Muscle layer of duodenum (tissue), 2 donors: ENCODE data around the gene CRYBA2.

Experiments used
- H3K27ac ChIP-seq: one replicate; pipeline ENCODE4 v1.7.0; 2013; ENCODE audit warnings: mild to moderate bottlenecking, low read length
- H3K27me3 ChIP-seq: one replicate; pipeline ENCODE4 v1.7.0; 2013; ENCODE audit warnings: low read depth, mild to moderate bottlenecking, control low read depth, low read length
- H3K36me3 ChIP-seq, 2 donors: one replicate each; pipeline ENCODE4 v1.7.0; 2013; ENCODE audit warnings: low read length in 2 of 2, control low read depth in 1 of 2, mild to moderate bottlenecking in 1 of 2; ENCODE audit not compliant: insufficient read depth in 2 of 2, control insufficient read depth in 1 of 2
- H3K4me1 ChIP-seq, 2 donors: one replicate each; pipeline ENCODE4 v1.7.0; 2013; ENCODE audit warnings: low read length in 2 of 2, mild to moderate bottlenecking in 2 of 2, control low read depth in 1 of 2, moderate library complexity in 1 of 2; ENCODE audit not compliant: insufficient read depth in 2 of 2, control insufficient read depth in 1 of 2
- H3K4me3 ChIP-seq, 2 donors: one replicate each; pipeline ENCODE4 v1.7.0; 2013; ENCODE audit warnings: low read length in 2 of 2, low read depth in 1 of 2, mild to moderate bottlenecking in 1 of 2
- H3K9me3 ChIP-seq, 2 donors: one replicate each; pipeline ENCODE4 v1.7.0; 2013; ENCODE audit warnings: low read length in 2 of 2, control low read depth in 1 of 2, mild to moderate bottlenecking in 1 of 2; ENCODE audit not compliant: control insufficient read depth in 1 of 2
- donor health status: healthy.

CRYBA2 gene

GRCh38 chr2:218959761-218960308 lies 33.4 kb downstream of the CRYBA2 start:
- no peaks in the 10 kb centered on the region for H3K36me3 ChIP-seq
- peaks cover 55% of the 10 kb centered on the region for H3K27me3 ChIP-seq
- no peak overlapping the region for H3K27ac ChIP-seq
- H3K4me1 ChIP-seq, result peaks cover 0 to 34% of the 10 kb centered on the region in 2 donors
- peaks cover 0 to 3% of the 10 kb centered on the region in 2 donors for H3K9me3 ChIP-seq
- H3K4me3 ChIP-seq, result peak overlapping the region in 1 of 2 donors; percentile 44

GRCh38 chr2:218959141-218959731 lies 34.0 kb downstream of the CRYBA2 start, which contains the start of gene CDK5R2:
TSS of gene CDK5R2 (plus strand) at chr2:218959666. CDS start at chr2:218959821, 155 bp downstream.
- no peaks in the 10 kb centered on the region for H3K36me3 ChIP-seq
- H3K27ac ChIP-seq, result no peak within 1 kb of the TSS
- H3K9me3 ChIP-seq, result peaks cover 0 to 3% of the 10 kb centered on the region in 2 donors
- H3K27me3 ChIP-seq, result peaks cover 56% of the 10 kb centered on the region
- H3K4me1 ChIP-seq, result peaks cover 0 to 34% of the 10 kb centered on the region in 2 donors
- H3K4me3 ChIP-seq, result peak within 1 kb of the TSS; percentile 16 to 44

- Histone ChIP-seq H3K4me1 (peaks cover 0 to 33% of the 10 kb centered on the region in 2 donors), H3K27me3 (peaks cover 47% of the 10 kb centered on the region), H3K9me3 (peaks cover 0 to 3% of the 10 kb centered on the region in 2 donors), H3K27ac (no peak overlapping the region), H3K4me3 (no peak overlapping the region), H3K36me3 (no peaks in the 10 kb centered on the region)
Measured at GRCh38 chr2:218958276-218958675, 34.9 kb downstream of the CRYBA2 start.

GRCh38 chr2:218957671-218958070 lies 35.6 kb downstream of the CRYBA2 start:
- no peak overlapping the region for H3K27ac ChIP-seq
- no peaks in the 10 kb centered on the region for H3K9me3 ChIP-seq
- no peak overlapping the region for H3K4me3 ChIP-seq
- H3K4me1 ChIP-seq, result peaks cover 0 to 27% of the 10 kb centered on the region in 2 donors
- H3K27me3 ChIP-seq, result peaks cover 41% of the 10 kb centered on the region
- no peaks in the 10 kb centered on the region for H3K36me3 ChIP-seq

- Histone ChIP-seq H3K27ac (no peak overlapping the region), H3K36me3 (no peaks in the 10 kb centered on the region), H3K4me3 (no peak overlapping the region), H3K4me1 (peaks cover 0 to 17% of the 10 kb centered on the region in 2 donors), H3K27me3 (peaks cover 25% of the 10 kb centered on the region), H3K9me3 (no peaks in the 10 kb centered on the region)
Measured at GRCh38 chr2:218956039-218956438, 37.2 kb downstream of the CRYBA2 start.

- Histone ChIP-seq H3K27me3 (peaks cover 17% of the 10 kb centered on the region), H3K4me1 (peaks cover 0 to 7% of the 10 kb centered on the region in 2 donors), H3K4me3 (no peak overlapping the region), H3K9me3 (no peaks in the 10 kb centered on the region), H3K27ac (no peak overlapping the region), H3K36me3 (no peaks in the 10 kb centered on the region)
Measured at GRCh38 chr2:218954541-218955300, 38.5 kb downstream of the CRYBA2 start.

- Histone ChIP-seq H3K4me3 (no peak overlapping the region), H3K27ac (no peak overlapping the region), H3K36me3 (no peaks in the 10 kb centered on the region), H3K9me3 (no peaks in the 10 kb centered on the region), H3K4me1 (no peaks in the 10 kb centered on the region), H3K27me3 (peaks cover 8% of the 10 kb centered on the region)
Measured at GRCh38 chr2:218953366-218953954, 39.8 kb downstream of the CRYBA2 start.

GRCh38 chr2:218952160-218952559 lies 41.1 kb downstream of the CRYBA2 start:
- Histone ChIP-seq H3K4me1 (no peaks in the 10 kb centered on the region), H3K4me3 (no peak overlapping the region), H3K27ac (no peak overlapping the region), H3K36me3 (no peaks in the 10 kb centered on the region), H3K9me3 (no peaks in the 10 kb centered on the region), H3K27me3 (peaks cover 6% of the 10 kb centered on the region)

- Histone ChIP-seq H3K4me1 (no peaks in the 10 kb centered on the region), H3K4me3 (no peak overlapping the region), H3K36me3 (no peaks in the 10 kb centered on the region), H3K27me3 (no peaks in the 10 kb centered on the region), H3K27ac (no peak overlapping the region), H3K9me3 (no peaks in the 10 kb centered on the region)
Measured at GRCh38 chr2:218946621-218947020, 46.6 kb downstream of the CRYBA2 start.

- H3K4me1 ChIP-seq, result no peaks in the 10 kb centered on the region
- no peaks in the 10 kb centered on the region for H3K27me3 ChIP-seq
- H3K9me3 ChIP-seq, result no peaks in the 10 kb centered on the region
- H3K27ac ChIP-seq, result no peak overlapping the region
- no peak overlapping the region for H3K4me3 ChIP-seq
- no peaks in the 10 kb centered on the region for H3K36me3 ChIP-seq
Measured at GRCh38 chr2:218944759-218945404, 48.3 kb downstream of the CRYBA2 start.
